Tibial nerve (tissue), 4 donors: ENCODE data around the gene TRDN. TPM values are rescaled to one million over a fixed set of nuclear protein-coding genes. Genes with fewer than 3 reads are reported as not detected.

Experiments
- DNase-seq, 2 donors: peaks; one replicate each; pipeline ENCODE4 v3.0.0-alpha.2; 2019; ENCODE audit warnings: low spot score in 2 of 2
- H3K27ac ChIP-seq, 4 donors: fragments of 200-600 bp; sonication (generic) in 3 of 4; one replicate each; pipeline ENCODE4 v1.5.1; 2017 to 2019; ENCODE audit warnings: mild to moderate bottlenecking in 1 of 4
- H3K27me3 ChIP-seq, 2 donors: fragments of 200-600 bp; sonication (generic) in 1 of 2; one replicate each; pipeline versions ENCODE4 v1.5.1 to v1.6.0; 2017 to 2019
- H3K36me3 ChIP-seq, 3 donors: fragments of 200-600 bp; sonication (generic); one replicate each; pipeline ENCODE4 v1.5.1; 2018 to 2019
- H3K4me1 ChIP-seq, 4 donors: fragments of 200-600 bp; sonication (generic) in 3 of 4; one replicate each; pipeline ENCODE4 v1.5.1; 2017 to 2019
- H3K4me3 ChIP-seq, 4 donors: fragments of 200-600 bp; sonication (generic) in 3 of 4; one replicate each; pipeline ENCODE4 v1.5.1; 2017 to 2019; ENCODE audit warnings: mild to moderate bottlenecking in 1 of 4, moderate library complexity in 1 of 4
- H3K9me3 ChIP-seq, 4 donors: fragments of 200-600 bp; sonication (generic) in 3 of 4; one replicate each; pipeline ENCODE4 v1.5.1; 2017 to 2019
- CTCF ChIP-seq, 5 experiments: fragments of 200-600 bp in 3 of 5; fragments of 450-650 bp in 2 of 5; sonication (generic) in 3 of 5; IDR thresholded peaks; one replicate each; pipeline ENCODE4 v1.5.1; 2016 to 2019; ENCODE audit warnings: antibody characterized with exemption in 5 of 5, mild to moderate bottlenecking in 3 of 5, moderate library complexity in 2 of 5
- EP300 ChIP-seq, 2 donors: sonication (generic); formaldehyde crosslinking; IDR thresholded peaks; one replicate each; pipeline ENCODE4 v1.6.1; 2017; ENCODE audit warnings: antibody characterized with exemption in 2 of 2, mild to moderate bottlenecking in 1 of 2
- POLR2A ChIP-seq, 2 donors: fragments of 450-650 bp; IDR thresholded peaks; one replicate each; pipeline ENCODE4 v1.6.1; 2017; ENCODE audit warnings: antibody characterized with exemption in 2 of 2, mild to moderate bottlenecking in 2 of 2, moderate library complexity in 2 of 2
- WGBS, 2 donors: methylation state at CpG; one replicate each; pipeline ENCODE4 v1.1.5; 2018; 5-methylcytosine and 5-hydroxymethylcytosine counted together
- total RNA-seq, 4 donors: library from RNA; depleted of rRNA; stranded (reverse); fragments of >200 nt; gene quantifications; one replicate each; pipeline ENCODE4 v1.1.0, GENCODE V29; 2016

Gene TRDN
- total RNA-seq, 4 donors from 2014 or later, result 0.30 to 0.59 TPM; not detected in 2

GRCh38 chr6:123168892-123169773 lies 467.6 kb downstream of the TRDN start:
- Histone ChIP-seq H3K36me3 (no peaks in the 10 kb centered on the region), H3K4me1 (no peaks in the 10 kb centered on the region), H3K27me3 (no peaks in the 10 kb centered on the region), H3K4me3 (no peak overlapping the region), H3K9me3 (no peaks in the 10 kb centered on the region), H3K27ac (no peak overlapping the region)
- WGBS, 2 donors, result 78 to 80% methylated on average over 2 of the region's 2 CpGs
- DNase-seq, result no peak
- TF ChIP-seq POLR2A (IDR thresholded peaks at IDR 0.05) (no peak), CTCF (IDR thresholded peaks at IDR 0.05) (no peak), EP300 (IDR thresholded peaks at IDR 0.05) (no peak)

GRCh38 chr6:123168466-123168865 lies 468.3 kb downstream of the TRDN start:
- H3K36me3 ChIP-seq, result no peaks in the 10 kb centered on the region
- no peaks in the 10 kb centered on the region for H3K4me1 ChIP-seq
- WGBS, 2 donors, result 71 to 77% methylated on average over 1 of the region's 1 CpG
- H3K4me3 ChIP-seq, result no peak overlapping the region
- TF ChIP-seq EP300 (IDR thresholded peaks at IDR 0.05), result no peak
- no peak for TF ChIP-seq POLR2A (IDR thresholded peaks at IDR 0.05)
- no peak for TF ChIP-seq CTCF (IDR thresholded peaks at IDR 0.05)
- no peaks in the 10 kb centered on the region for H3K9me3 ChIP-seq
- no peak for DNase-seq
- no peaks in the 10 kb centered on the region for H3K27me3 ChIP-seq
- H3K27ac ChIP-seq, result no peak overlapping the region

Other genes with a start within 250 kb of the TRDN start
- gene NKAIN2, start 166.9 kb upstream of the TRDN start, total RNA-seq, result 10 to 100 TPM in 3 of 4 donors, 1 to 10 TPM in 1; 8.1 to 20.8 (median 15.2) TPM